SKM-1 treated with dmso at 0.1 percent for 144 hours (cell line): ENCODE data around the gene SPAM1.
A peak's percentile ranks its signal among the peaks of the same experiment; 100 is the strongest.
"Not testable (repeated sequence)": the region's sequence is repeated elsewhere in the genome, so short reads cannot be mapped to it uniquely, and the experiment has no call there.

Experiments
- DNase-seq: peaks from one replicate; lab custom pipeline; 2025; ENCODE audit not compliant: unreplicated experiment; lab: John Stamatoyannopoulos, UW

The SPAM1 gene

DNA sequence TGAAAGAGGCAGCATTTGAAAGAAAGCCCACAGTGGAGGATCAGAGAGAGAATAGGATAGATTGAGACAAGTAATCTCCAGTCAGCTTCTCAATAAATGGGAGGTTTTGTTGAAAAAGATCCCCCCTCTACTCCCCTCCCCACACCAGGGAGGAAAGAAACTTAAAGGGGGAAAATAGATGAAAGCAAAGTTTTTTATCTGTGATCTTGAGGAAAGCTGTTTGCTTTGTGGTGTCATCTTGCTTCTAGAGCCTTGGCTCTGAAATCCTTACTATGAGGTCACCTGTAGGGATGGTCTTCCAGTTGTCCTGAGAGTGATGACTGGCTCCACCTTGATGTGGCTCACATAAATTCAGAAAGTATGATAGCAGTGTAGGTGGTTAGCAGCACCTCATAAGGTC, at the start of gene SPAM1:
SPAM1 (plus strand) TSS at position 301 of the 400 bp plus-strand sequence. CDS start 28,330 bp downstream, outside the sequence.
- DNase-seq = no peak

- DNase-seq = no peak
Measured at GRCh38 chr7:123876557-123877256, 48.3 kb upstream of the SPAM1 start.

- DNase-seq = no peak
Measured at GRCh38 chr7:123879628-123880027, 45.4 kb upstream of the SPAM1 start.

GRCh38 chr7:123881300-123881699, 43.7 kb upstream of the SPAM1 start:
- no peak for DNase-seq

GRCh38 chr7:123883154-123883553, 41.9 kb upstream of the SPAM1 start:
- DNase-seq = no peak

DNA sequence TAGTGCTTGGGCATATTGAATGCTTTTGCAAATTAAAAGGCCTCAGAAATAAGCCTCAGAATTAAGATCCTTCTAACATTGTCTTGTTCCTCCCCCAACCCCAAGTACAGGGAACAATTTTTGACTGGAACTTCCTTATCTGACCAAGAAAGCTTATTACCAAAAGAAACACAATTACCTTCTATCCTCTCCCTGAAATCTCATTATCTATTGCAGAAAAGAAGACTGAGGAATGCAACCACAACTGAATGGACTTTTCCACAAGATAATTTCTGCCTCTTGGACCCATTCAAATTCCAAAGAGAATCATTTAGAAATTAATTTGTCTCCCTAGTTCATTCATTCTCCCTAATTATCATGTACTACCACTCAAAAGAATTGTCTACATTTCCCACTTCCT, 36.8 kb upstream of the SPAM1 start:
- DNase-seq = no peak

- not testable (repeated sequence) for DNase-seq
Measured at GRCh38 chr7:123894753-123895152, 30.3 kb upstream of the SPAM1 start.

GRCh38 chr7:123901101-123901500, 23.9 kb upstream of the SPAM1 start:
- no peak for DNase-seq

- no peak for DNase-seq
Measured at GRCh38 chr7:123905714-123906113, 19.3 kb upstream of the SPAM1 start.

GRCh38 chr7:123916240-123916724, 8.8 kb upstream of the SPAM1 start:
- DNase-seq = peak; percentile 45

DNA sequence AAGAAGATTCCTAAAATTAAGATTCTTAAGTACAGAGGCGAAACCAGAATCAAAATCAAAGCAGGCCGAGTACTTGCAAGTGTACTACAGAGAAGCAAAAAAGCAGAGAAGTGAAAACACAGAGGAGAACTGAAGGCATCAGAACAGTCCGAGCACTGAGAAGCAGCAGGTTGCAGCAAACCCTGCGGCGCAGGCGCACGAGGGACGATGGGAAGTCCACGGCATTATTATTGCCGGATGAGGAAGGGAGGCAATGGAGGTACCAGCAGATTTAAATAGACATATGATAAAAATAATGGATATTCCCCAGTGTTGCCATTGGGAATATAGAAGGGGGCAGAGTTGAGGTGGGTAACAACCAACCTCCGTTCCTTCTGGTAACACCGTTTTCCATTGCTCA, 7.2 kb upstream of the SPAM1 start:
- DNase-seq = no peak

DNA sequence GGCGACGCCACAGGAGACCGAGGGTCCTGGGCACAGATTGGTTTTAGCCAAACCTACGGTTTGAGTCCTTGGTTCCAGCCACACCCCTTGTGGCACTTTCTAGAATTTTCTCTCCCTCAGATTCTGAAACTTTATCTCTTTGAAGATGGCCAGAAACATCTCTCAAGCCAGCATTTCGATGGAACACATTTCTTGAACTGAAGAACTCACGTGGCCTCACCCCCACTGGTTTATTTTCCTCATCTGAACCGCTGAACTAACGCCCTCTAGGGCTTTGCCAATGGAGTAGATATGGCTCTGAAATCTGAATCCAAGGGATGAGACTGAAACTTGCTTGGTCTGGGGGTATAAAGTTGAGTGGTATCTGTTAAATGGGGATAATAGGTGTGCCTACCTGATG, 6.7 kb upstream of the SPAM1 start:
- DNase-seq = no peak

- no peak for DNase-seq
Measured at GRCh38 chr7:123923599-123923998, 1.4 kb upstream of the SPAM1 start.

DNA sequence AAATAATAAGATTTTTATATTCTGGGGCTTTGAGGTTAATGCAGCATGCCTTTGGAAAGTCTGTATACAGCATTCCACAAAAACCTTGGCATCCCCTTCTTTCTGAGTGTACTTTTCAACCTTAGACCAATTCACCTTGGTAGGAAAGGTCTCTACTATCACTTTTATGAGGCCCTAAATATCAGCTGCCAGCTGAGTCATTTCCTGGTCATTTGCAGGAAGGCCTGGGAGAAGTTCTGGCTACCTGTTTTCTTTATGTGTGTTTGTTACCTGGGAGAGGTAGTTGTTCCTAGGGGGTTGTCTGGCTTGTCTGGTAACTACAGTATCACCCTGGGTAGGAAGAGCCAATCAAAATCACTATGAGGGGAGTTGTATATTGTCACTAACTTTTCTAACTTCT, 4.1 kb downstream of the SPAM1 start:
- no peak for DNase-seq

DNA sequence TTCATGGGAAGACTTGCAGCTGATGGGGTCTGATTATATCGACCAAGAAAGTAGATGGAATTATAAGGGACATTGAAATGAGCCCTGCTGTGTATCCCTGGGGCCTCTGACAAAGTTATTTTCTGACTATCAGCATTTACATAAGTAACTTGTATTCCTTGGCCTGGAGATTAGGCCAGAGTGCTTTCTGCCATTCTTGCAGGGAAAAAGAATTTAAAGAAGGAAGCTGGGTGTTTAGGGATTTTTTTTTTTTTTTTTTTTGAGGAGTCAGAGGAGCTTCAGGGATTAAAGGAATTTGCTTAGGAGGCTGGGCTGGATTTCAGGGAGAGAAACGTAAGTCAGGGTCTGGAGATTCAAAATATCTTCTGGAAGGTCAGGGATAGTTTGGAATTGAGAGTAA, 4.6 kb downstream of the SPAM1 start:
- DNase-seq = no peak

DNA sequence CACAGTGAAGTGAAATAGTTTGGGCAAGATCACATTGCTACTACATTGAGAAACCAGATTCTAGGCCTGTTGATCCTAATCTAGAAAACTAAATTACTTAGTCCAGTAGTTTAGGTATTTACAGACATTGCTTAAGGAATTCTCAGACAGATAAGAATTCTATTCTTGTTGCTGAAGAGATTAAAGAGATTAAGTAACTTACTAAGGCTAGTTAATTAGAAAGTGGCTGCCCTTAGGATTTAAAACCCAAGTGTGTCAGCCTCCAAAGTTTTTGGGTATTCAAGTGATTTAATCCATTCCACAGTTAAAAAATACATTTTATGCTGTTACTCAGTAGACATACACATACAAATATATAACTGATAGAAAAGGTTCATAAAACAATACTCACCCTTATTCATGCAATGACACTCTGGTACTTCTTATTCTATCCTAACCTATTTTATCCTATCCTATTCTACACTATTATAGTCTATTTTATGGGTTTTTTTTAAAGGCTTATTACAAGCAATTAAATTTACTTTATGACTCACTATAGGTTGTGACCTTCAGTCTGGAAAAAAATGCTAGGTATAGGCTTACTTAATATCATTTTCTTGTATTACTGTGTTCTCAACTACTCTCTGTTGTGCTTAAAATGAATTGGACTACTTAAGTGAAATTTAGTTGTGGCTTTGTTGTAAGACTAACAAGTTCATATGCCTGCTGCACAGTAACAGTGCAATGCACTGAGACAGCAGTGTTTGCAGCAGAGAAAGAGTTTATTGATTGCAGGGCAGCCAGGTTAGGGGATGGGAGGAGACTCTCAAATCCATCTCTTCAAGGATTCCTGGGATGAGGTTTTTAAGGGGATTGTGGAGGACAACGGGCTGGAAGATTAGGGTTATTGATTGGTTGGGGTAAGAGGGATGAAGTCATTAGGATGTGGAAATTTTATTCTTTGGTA, 10.7 kb downstream of the SPAM1 start:
- no peak for DNase-seq

GRCh38 chr7:123936388-123936787, 11.3 kb downstream of the SPAM1 start:
- DNase-seq = no peak

DNA sequence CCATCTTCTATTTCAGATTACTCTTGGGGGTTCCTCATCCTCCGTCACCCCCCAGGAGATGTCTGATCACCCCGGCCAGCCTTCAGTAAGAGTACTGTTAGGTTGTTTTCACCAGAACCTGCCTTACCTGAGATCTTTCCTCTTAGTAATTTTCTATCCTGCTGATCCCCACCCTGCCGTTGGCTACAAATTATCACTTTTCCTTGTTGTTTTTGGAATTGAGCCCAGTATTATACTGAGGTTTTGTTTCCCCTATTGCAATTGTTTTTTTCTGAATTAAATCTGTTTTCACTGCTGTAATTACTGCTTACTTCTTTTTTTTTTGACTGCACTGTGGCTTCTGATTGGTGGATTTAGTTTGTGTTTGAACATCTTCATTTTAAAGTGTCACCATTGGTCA, 14.7 kb downstream of the SPAM1 start:
- no peak for DNase-seq

DNA sequence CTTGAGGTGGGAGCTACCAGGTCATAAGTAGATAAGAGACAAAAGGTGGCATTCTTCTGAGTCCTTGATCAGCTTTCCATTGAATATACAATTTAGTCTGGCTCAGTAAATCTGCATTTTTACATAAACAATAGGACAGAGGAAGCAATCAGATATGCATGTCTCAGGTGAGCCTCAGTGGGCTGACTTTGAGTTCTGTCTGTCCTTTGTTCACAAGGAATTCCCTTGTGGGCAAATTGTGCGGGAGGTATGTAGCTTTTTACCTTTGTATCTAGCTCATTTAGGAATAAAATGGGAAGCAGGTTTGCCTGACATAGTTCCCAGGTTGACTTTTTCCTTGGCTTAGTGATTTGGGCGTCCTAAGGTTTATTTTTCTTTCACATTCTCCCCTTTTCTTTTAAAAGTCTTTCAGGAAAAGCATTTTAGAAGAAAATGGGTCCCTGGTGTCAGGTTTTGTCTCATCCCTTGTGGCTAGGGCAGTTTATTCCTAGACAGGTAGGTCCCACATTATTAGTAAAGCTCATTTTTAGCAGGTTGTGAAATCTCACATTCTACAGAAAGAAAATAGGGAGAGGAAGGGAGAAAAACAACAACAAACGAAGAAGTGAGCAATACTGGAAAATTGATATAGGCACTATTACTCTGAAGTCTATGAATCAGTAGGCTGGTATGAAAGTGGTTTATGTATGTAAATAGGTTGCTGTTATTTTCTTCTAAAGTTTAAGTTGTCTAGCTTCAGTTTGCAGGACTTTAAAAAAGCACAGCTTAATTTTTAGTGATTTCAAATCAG, 16.5 kb downstream of the SPAM1 start:
- no peak for DNase-seq

- DNase-seq = no peak
Measured at GRCh38 chr7:123944395-123944794, 19.4 kb downstream of the SPAM1 start.

DNA sequence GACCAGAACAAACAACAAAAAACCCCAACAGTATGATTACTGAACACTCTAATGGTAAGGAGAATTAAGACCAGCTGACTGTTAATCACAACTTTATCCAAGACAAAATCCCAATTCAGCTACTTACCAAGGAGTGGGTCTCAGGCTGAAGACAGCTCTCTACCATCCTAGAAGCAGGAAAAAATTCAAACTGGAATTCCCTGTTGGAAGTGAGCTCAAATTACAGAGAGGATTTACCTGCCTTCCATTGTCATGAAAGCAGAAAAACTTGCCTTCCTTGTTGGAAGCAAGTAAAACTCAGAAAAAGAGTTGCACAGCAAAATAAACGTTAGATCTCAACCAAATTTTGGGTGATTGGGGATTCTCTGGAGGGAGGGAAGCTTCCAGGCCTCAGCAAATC, 20.9 kb downstream of the SPAM1 start:
- DNase-seq = no peak
